GM12865 (cell line): ENCODE data around the gene ETS2.

Experiments
- DNase-seq: peaks from one replicate; pipeline ENCODE4 v3.0.0; 2010; ENCODE audit warnings: low read depth
- H3K4me3 ChIP-seq: 2 replicates; pipeline ENCODE4 v1.5.1; 2011; ENCODE audit warnings: mild to moderate bottlenecking, low read depth, low read length, control low read depth
- CTCF ChIP-seq: IDR thresholded peaks from 2 replicates; pipeline ENCODE4 v1.5.1; 2011; ENCODE audit warnings: low read length, control low read depth, low read depth, inconsistent platforms; ENCODE audit not compliant: insufficient read depth; ENCODE audit errors: missing control alignments

The ETS2 gene

GRCh38 chr21:38810034-38810825 is 4.5 kb downstream of the ETS2 start:
- TF ChIP-seq CTCF = no peak
- no peak overlapping the region for H3K4me3 ChIP-seq
- DNase-seq = no peak

- no peak for TF ChIP-seq CTCF
- DNase-seq = no peak
- no peak overlapping the region for H3K4me3 ChIP-seq
Observed at GRCh38 chr21:38810826-38811164, 5.1 kb downstream of the ETS2 start.

DNA sequence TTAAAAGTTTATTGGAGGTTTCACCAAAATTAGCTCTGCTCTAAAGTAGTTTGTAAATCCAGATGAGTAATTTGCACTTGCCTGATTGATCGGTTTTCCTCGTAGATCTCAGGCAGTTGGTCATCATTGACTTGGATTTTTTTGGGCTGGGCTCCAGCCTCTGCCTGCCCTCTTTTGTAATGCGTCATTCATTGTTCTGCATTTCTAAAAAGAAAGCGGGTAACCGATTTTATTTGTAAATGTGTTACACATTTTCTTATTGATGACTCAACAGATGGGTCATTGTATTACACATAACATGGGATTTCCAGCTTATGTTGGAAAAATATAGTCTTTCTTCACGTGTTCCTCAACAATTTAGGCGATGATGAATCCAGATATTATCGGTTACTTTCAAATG is 5.5 kb downstream of the ETS2 start:
- TF ChIP-seq CTCF = no peak
- H3K4me3 ChIP-seq = no peak overlapping the region
- no peak for DNase-seq

DNA sequence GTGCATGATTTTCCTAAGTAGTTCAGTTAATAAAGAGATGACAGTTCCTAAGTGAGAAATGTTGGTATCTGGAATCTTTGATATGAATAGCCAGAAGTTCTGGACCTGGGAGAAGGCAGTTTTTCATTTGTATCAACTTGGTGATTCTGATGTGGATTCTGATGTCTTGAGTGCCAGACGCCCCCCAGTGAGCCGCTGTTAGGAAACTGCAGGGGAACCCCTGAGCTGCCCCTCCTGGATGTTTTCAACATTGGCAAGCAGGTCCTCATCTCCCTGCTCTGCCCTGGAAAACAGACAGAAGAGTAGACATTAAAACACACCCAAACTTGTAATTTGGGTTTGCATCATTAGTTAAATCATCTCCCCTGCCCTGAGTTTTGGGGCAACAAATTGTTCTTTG is 7.4 kb downstream of the ETS2 start:
- no peak for TF ChIP-seq CTCF
- H3K4me3 ChIP-seq = no peak overlapping the region
- DNase-seq = no peak

GRCh38 chr21:38813547-38813946 is 7.8 kb downstream of the ETS2 start:
- no peak overlapping the region for H3K4me3 ChIP-seq
- DNase-seq = no peak
- no peak for TF ChIP-seq CTCF

GRCh38 chr21:38814126-38815059 is 8.7 kb downstream of the ETS2 start:
- no peak for TF ChIP-seq CTCF
- no peak overlapping the region for H3K4me3 ChIP-seq
- DNase-seq = no peak
